ENCODE measurements around the gene ATP5F1E. TPM values are rescaled to one million over a fixed set of nuclear protein-coding genes. Genes with fewer than 3 reads are reported as not detected.

Gene ATP5F1E
- total and polyA plus RNA-seq, 9 donors, result 61.9 to 220 (median 162) TPM

DNA sequence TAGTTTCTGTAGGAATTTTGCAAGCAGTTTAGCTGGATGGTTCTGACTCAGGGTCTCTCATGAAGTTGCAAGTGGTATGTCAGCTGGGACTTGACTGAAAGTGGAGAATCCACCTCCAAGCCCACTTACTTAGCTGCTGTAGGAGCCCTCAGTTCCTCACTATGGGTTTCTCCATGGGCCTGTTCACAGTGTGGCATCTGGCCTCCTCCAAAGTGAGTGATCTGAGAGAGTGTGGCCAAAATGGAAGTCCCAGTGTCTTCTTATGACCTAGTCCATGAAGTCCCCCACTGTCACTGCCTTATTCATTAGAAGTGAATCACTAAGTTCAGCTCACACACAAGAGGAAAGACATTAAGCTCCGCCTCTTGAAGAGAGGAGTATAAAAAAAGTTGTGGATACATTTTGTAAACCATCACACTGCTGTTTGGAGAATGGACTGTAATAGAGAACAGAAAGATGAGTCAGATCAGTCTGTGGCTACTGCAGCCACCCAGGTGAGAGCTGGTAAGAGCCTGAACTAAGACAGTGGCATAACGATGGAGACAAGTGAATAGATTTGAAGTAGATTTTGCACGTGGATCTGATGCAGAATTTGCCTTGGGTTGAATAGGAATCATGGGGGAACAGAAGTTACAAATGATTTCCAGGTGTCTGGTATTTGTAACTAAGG is 55.9 kb downstream of the ATP5F1E start:
- Histone ChIP-seq H3K4me1 (ENCODE audit: control insufficient read depth, insufficient read depth, low read length) (peaks cover 2% of the 10 kb centered on the region), H3K4me3 (ENCODE audit: low read length) (no peak overlapping the region), H3K27ac (ENCODE audit: low read length) (no peak overlapping the region), H3K36me3 (ENCODE audit: control insufficient read depth, insufficient read depth, low read length) (no peaks in the 10 kb centered on the region), H3K9me3 (replicated peaks; ENCODE audit: control insufficient read depth, low read depth, low read length) (peaks cover 3% of the 10 kb centered on the region), H3K27me3 (ENCODE audit: control insufficient read depth, insufficient read depth, low read length) (no peaks in the 10 kb centered on the region)
- WGBS (ENCODE audit: insufficient coverage), result 80% methylated on average over 1 of the region's 3 CpGs
- DNase-seq, result no peak

Other genes with a start within 250 kb of the ATP5F1E start
- gene GNAS-AS1, start 181.4 kb downstream of the ATP5F1E start, total RNA-seq, result 2.4 TPM
- 1 to 10 TPM; 1.8 to 5.3 (median 2.5) TPM for gene GNAS-AS1, start 181.4 kb downstream of the ATP5F1E start, polyA plus RNA-seq (ENCODE audit: insufficient read depth in 1 of 8, insufficient read length in 8 of 8, low replicate concordance in 1 of 8)
- gene GNAS, start 179.6 kb downstream of the ATP5F1E start, total RNA-seq, result 1,389 TPM
- gene GNAS, start 179.6 kb downstream of the ATP5F1E start, polyA plus RNA-seq (ENCODE audit: insufficient read depth in 1 of 8, insufficient read length in 8 of 8, low replicate concordance in 1 of 8), result 1,000 to 10,000 TPM; 3,001 to 3,620 (median 3,162) TPM
- gene NELFCD, start 51.1 kb downstream of the ATP5F1E start, total RNA-seq, result 36.0 TPM
- 10 to 100 TPM; 53.4 to 69.6 (median 60.6) TPM for gene NELFCD, start 51.1 kb downstream of the ATP5F1E start, polyA plus RNA-seq (ENCODE audit: insufficient read depth in 1 of 8, insufficient read length in 8 of 8, low replicate concordance in 1 of 8)
- gene CTSZ, start 25.1 kb downstream of the ATP5F1E start, total RNA-seq, result 48.1 TPM
- 10 to 100 TPM; 68.7 to 99.4 (median 79.2) TPM for gene CTSZ, start 25.1 kb downstream of the ATP5F1E start, polyA plus RNA-seq (ENCODE audit: insufficient read depth in 1 of 8, insufficient read length in 8 of 8, low replicate concordance in 1 of 8)
- 0.35 TPM for gene TUBB1, start 12.9 kb downstream of the ATP5F1E start, total RNA-seq
- gene TUBB1, start 12.9 kb downstream of the ATP5F1E start, polyA plus RNA-seq (ENCODE audit: insufficient read depth in 1 of 8, insufficient read length in 8 of 8, low replicate concordance in 1 of 8), result 1 to 10 TPM in 2 of 8 donors, under 1 TPM in 6; 0.43 to 1.5 (median 0.76) TPM
- gene PRELID3B, start 10.5 kb upstream of the ATP5F1E start, total RNA-seq, result 39.4 TPM
- gene PRELID3B, start 10.5 kb upstream of the ATP5F1E start, polyA plus RNA-seq (ENCODE audit: insufficient read depth in 1 of 8, insufficient read length in 8 of 8, low replicate concordance in 1 of 8), result 10 to 100 TPM; 39.3 to 52.8 (median 50.4) TPM
- gene ZNF831, start 131.5 kb upstream of the ATP5F1E start, total RNA-seq, result 0.18 TPM
- gene ZNF831, start 131.5 kb upstream of the ATP5F1E start, polyA plus RNA-seq (ENCODE audit: insufficient read depth in 1 of 8, insufficient read length in 8 of 8, low replicate concordance in 1 of 8), result under 1 TPM; 0.09 to 0.42 (median 0.20) TPM